K562 (cell line): ENCODE results near the gene LCTL. TPM values are rescaled to one million over a fixed set of nuclear protein-coding genes. Genes with fewer than 3 reads are reported as not detected.

ENCODE experiments used
- ARID1B ChIP-seq: fragments of 450-650 bp; IDR thresholded peaks from 2 replicates; pipeline ENCODE4 v1.6.1; 2016; ENCODE audit warnings: antibody characterized with exemption, mild to moderate bottlenecking, inconsistent platforms
- CREBBP ChIP-seq: IDR thresholded peaks from one replicate; pipeline ENCODE4 v1.6.1; 2012; ENCODE audit warnings: low read depth, mild to moderate bottlenecking, control low read depth, inconsistent platforms, low read length
- ELF1 ChIP-seq: fragments of 200-800 bp; sonication (Bioruptor generic); IDR thresholded peaks from 2 replicates; pipeline ENCODE4 v1.6.1; 2016; ENCODE audit warnings: missing genetic modification characterization, missing compliant biosample characterization
- ESRRB ChIP-seq: fragments of 250-450 bp; sonication (Bioruptor Pico); IDR thresholded peaks from 2 replicates; pipeline ENCODE4 v1.5.0; 2020; ENCODE audit warnings: mild to moderate bottlenecking, moderate library complexity, borderline replicate concordance
- FOXA3 ChIP-seq, 2 experiments: fragments of 450-650 bp in 1 of 2; sonication (generic) in 1 of 2; formaldehyde crosslinking; IDR thresholded peaks in 1 of 2; conservative IDR thresholded peaks in 1 of 2; 2 replicates each; pipeline versions ENCODE4 v1.4.0 to v1.8.0; 2020 to 2022; ENCODE audit warnings: mild to moderate bottlenecking in 2 of 2, missing genetic modification reagents in 1 of 2
- HBP1 ChIP-seq: fragments of 450-650 bp; formaldehyde crosslinking; IDR thresholded peaks from 2 replicates; pipeline ENCODE4 v1.4.0; 2022; ENCODE audit warnings: missing genetic modification characterization
- MYBL2 ChIP-seq, 2 experiments: fragments of 450-650 bp in 1 of 2; sonication (generic) in 1 of 2; formaldehyde crosslinking in 1 of 2; IDR thresholded peaks; 2 replicates each; pipeline versions ENCODE4 v1.6.1 to v1.8.1; 2017 to 2022; ENCODE audit warnings: borderline replicate concordance in 1 of 2, inconsistent platforms in 1 of 2, low read depth in 1 of 2, mild to moderate bottlenecking in 1 of 2, missing genetic modification reagents in 1 of 2, moderate library complexity in 1 of 2
- POLR2AphosphoS2 ChIP-seq: IDR thresholded peaks from 2 replicates; pipeline ENCODE4 v1.6.1; 2012; ENCODE audit warnings: low read length, improper control_type of control experiment
- POLR3G ChIP-seq: IDR thresholded peaks from 2 replicates; pipeline ENCODE4 v1.6.1; 2011; ENCODE audit not compliant: insufficient read length, insufficient replicate concordance; ENCODE audit errors: extremely low read depth
- SRSF1 ChIP-seq: fragments of 200-400 bp; formaldehyde crosslinking; IDR thresholded peaks from 2 replicates; pipeline ENCODE4 v1.6.1; 2017; ENCODE audit warnings: mild to moderate bottlenecking, low read depth, low read length, moderate library complexity
- SRSF3 ChIP-seq: fragments of 200-400 bp; formaldehyde crosslinking; IDR thresholded peaks from 2 replicates; pipeline ENCODE4 v1.6.1; 2016; ENCODE audit warnings: mild to moderate bottlenecking, low read length, moderate library complexity; ENCODE audit not compliant: insufficient read depth
- TCF15 ChIP-seq: fragments of 250-450 bp; sonication (Bioruptor Pico); IDR thresholded peaks from 2 replicates; pipeline ENCODE4 v1.8.0; 2022; ENCODE audit warnings: moderate library complexity, mild to moderate bottlenecking, inconsistent platforms
- TGIF2 ChIP-seq: sonication (generic); formaldehyde crosslinking; IDR thresholded peaks from 2 replicates; pipeline ENCODE4 v1.8.1; 2022; ENCODE audit warnings: mild to moderate bottlenecking, missing genetic modification reagents, moderate library complexity
- ZFX ChIP-seq: sonication (generic); formaldehyde crosslinking; IDR thresholded peaks from 2 replicates; pipeline ENCODE4 v1.8.0; 2022; ENCODE audit warnings: mild to moderate bottlenecking, missing genetic modification reagents, moderate library complexity
- ZNF165 ChIP-seq: fragments of 250-450 bp; sonication (Bioruptor Pico); IDR thresholded peaks from 2 replicates; pipeline ENCODE4 v1.4.0; 2020; ENCODE audit warnings: borderline replicate concordance
- ZNF449 ChIP-seq: fragments of 250-450 bp; sonication (Bioruptor Pico); IDR thresholded peaks from 2 replicates; pipeline ENCODE4 v1.8.0; 2022; ENCODE audit warnings: moderate library complexity, mild to moderate bottlenecking, inconsistent platforms
- ZNF764 ChIP-seq: fragments of 250-450 bp; sonication (Bioruptor Pico); IDR thresholded peaks from 2 replicates; pipeline ENCODE4 v1.4.0; 2020; ENCODE audit warnings: low read depth, mild to moderate bottlenecking, moderate library complexity
- ZNF766 ChIP-seq: fragments of 200-800 bp; sonication (Bioruptor generic); conservative IDR thresholded peaks from 2 replicates; pipeline ENCODE4 v1.6.1; 2016; ENCODE audit warnings: missing genetic modification characterization, missing compliant biosample characterization
- ZNF785 ChIP-seq: fragments of 250-450 bp; sonication (Bioruptor Pico); IDR thresholded peaks from 2 replicates; pipeline ENCODE4 v1.4.0; 2020; ENCODE audit warnings: mild to moderate bottlenecking
- polyA plus RNA-seq, 8 experiments: library from polyadenylated mRNA; depleted of rRNA in 4 of 8; stranded (reverse) in 5 of 8; unstranded in 3 of 8; fragments of >200 nt; fragmentation: Nextera tagmentation in 2 of 8; fragmentation: Illumina TruSeq in 1 of 8; extraction: Ambion mirVana in 2 of 8; extraction: Trizol in 1 of 8; gene quantifications; 2 replicates each; pipeline versions ENCODE4 v1.2.1 to v1.2.3, GENCODE V29; 2011 to 2014; ENCODE audit warnings: inconsistent platforms in 1 of 8, missing spikeins in 1 of 8
- total RNA-seq, 7 experiments: library from RNA; depleted of rRNA in 6 of 7; stranded (reverse); fragments of >200 nt in 6 of 7; fragmentation: Illumina TruSeq in 2 of 7; extraction: Trizol in 2 of 7; gene quantifications; 2 replicates each; pipeline versions ENCODE4 v1.2.1 to v1.2.3, GENCODE V29; 2011 to 2021; ENCODE audit warnings: low replicate concordance in 1 of 7
- TF ChIP-seq, protein P1 (sequence below): sonication (generic); formaldehyde crosslinking; IDR thresholded peaks from 2 replicates; pipeline ENCODE4 v1.8.1; 2023; ENCODE audit warnings: mild to moderate bottlenecking, missing genetic modification reagents
- TF ChIP-seq, protein P2 (sequence below): sonication (generic); formaldehyde crosslinking; IDR thresholded peaks from 2 replicates; pipeline ENCODE4 v1.8.0; 2023; ENCODE audit warnings: mild to moderate bottlenecking, missing genetic modification reagents

The LCTL gene
- total and polyA plus RNA-seq, 9 of the 15 experiments (the other 6 are each of a cell fraction or from before 2014, with no cell fraction given): 0.08 to 0.31 (median 0.17) TPM; not detected in 6

DNA sequence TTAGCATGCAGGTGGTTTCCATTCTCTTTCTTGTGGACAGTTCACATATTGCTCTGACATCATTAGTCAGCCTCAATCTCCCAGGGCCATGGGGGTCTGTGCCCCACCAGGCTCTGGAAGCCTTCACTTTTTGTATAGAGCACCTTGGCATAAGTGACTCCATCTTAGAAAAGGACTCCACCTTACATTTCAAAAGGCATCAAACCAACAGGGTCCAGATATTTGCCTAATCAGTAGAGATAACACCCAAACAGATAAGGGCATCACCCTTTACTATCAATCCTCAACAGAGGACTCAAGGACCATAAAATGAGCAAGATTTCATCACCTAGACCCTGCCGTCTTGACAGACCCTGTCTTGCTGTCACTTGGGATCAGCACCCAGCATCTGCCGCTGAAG lies 35.7 kb upstream of the LCTL start (continued):
- TF ChIP-seq MYBL2 (IDR thresholded peaks at IDR 0.05; ENCODE audit: low read depth): no peak
- TF ChIP-seq MYBL2 (CRISPR knock-in tag; IDR thresholded peaks at IDR 0.05; ENCODE audit: borderline replicate concordance): no peak
- TF ChIP-seq, protein P1, sequence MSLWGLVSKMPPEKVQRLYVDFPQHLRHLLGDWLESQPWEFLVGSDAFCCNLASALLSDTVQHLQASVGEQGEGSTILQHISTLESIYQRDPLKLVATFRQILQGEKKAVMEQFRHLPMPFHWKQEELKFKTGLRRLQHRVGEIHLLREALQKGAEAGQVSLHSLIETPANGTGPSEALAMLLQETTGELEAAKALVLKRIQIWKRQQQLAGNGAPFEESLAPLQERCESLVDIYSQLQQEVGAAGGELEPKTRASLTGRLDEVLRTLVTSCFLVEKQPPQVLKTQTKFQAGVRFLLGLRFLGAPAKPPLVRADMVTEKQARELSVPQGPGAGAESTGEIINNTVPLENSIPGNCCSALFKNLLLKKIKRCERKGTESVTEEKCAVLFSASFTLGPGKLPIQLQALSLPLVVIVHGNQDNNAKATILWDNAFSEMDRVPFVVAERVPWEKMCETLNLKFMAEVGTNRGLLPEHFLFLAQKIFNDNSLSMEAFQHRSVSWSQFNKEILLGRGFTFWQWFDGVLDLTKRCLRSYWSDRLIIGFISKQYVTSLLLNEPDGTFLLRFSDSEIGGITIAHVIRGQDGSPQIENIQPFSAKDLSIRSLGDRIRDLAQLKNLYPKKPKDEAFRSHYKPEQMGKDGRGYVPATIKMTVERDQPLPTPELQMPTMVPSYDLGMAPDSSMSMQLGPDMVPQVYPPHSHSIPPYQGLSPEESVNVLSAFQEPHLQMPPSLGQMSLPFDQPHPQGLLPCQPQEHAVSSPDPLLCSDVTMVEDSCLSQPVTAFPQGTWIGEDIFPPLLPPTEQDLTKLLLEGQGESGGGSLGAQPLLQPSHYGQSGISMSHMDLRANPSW (CRISPR knock-in tag): no peak
- peak; percentile 96 for TF ChIP-seq ZNF766 (CRISPR knock-in tag)
- TF ChIP-seq ZNF785 (CRISPR knock-in tag): no peak
- TF ChIP-seq TCF15 (CRISPR knock-in tag): peak; percentile 89; the same call in 1 of the 2 replicates
- no peak for TF ChIP-seq CREBBP
- no peak for TF ChIP-seq ESRRB (CRISPR knock-in tag)
- no peak for TF ChIP-seq ZFX (CRISPR knock-in tag)
- 0 out of 4 replicates have a peak, but pooled peaks of 1 of the 2 experiments have one; percentile 13 for TF ChIP-seq FOXA3 (CRISPR knock-in tag; conservative IDR thresholded peaks at IDR 0.05 in 1 of 2, IDR thresholded peaks at IDR 0.05 in 1 of 2)
- no peak for TF ChIP-seq SRSF1
- 0 out of 2 replicates have a peak, but pooled peaks have one; percentile 81 for TF ChIP-seq ZNF165
- TF ChIP-seq HBP1 (CRISPR knock-in tag): no peak
- TF ChIP-seq, protein P2, sequence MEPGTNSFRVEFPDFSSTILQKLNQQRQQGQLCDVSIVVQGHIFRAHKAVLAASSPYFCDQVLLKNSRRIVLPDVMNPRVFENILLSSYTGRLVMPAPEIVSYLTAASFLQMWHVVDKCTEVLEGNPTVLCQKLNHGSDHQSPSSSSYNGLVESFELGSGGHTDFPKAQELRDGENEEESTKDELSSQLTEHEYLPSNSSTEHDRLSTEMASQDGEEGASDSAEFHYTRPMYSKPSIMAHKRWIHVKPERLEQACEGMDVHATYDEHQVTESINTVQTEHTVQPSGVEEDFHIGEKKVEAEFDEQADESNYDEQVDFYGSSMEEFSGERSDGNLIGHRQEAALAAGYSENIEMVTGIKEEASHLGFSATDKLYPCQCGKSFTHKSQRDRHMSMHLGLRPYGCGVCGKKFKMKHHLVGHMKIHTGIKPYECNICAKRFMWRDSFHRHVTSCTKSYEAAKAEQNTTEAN (CRISPR knock-in tag): no peak
- no peak for TF ChIP-seq POLR2AphosphoS2
- no peak for TF ChIP-seq SRSF3
- TF ChIP-seq POLR3G: no peak
- TF ChIP-seq ZNF449 (CRISPR knock-in tag): peak; percentile 93
- 0 out of 2 replicates have a peak, but pooled peaks have one; percentile 14 for TF ChIP-seq ARID1B
- no peak for TF ChIP-seq ELF1 (tag)
- TF ChIP-seq TGIF2 (CRISPR knock-in tag): no peak
- TF ChIP-seq ZNF764: no peak
